Measurements from ENCODE around the gene CHRM2.

Gene CHRM2

GRCh38 chr7:137032436-137032835 lies 164.0 kb downstream of the CHRM2 start:
- DNase-seq (ENCODE audit: low read depth) = no peak

GRCh38 chr7:137036768-137037167 lies 168.3 kb downstream of the CHRM2 start:
- no peak for DNase-seq (ENCODE audit: low read depth)

GRCh38 chr7:137038706-137039105 lies 170.3 kb downstream of the CHRM2 start:
- DNase-seq (ENCODE audit: low read depth) = no peak

- DNase-seq (ENCODE audit: low read depth) = no peak
Observed at GRCh38 chr7:137040745-137041144, 172.3 kb downstream of the CHRM2 start.

GRCh38 chr7:137045573-137045972 lies 177.1 kb downstream of the CHRM2 start:
- no peak for DNase-seq (ENCODE audit: low read depth)

- DNase-seq (ENCODE audit: low read depth) = no peak
Observed at GRCh38 chr7:137069249-137069963, 201.0 kb downstream of the CHRM2 start.
